C4-2B (cell line): Measurements from ENCODE around the gene YJEFN3.

Source experiments
- ZFX ChIP-seq: fragments of 450-650 bp; IDR thresholded peaks from 2 replicates; pipeline ENCODE4 v1.6.1; 2017
- TF ChIP-seq, protein P1 (sequence below): fragments of 450-650 bp; conservative IDR thresholded peaks from 2 replicates; pipeline ENCODE4 v1.5.1; 2017; ENCODE audit warnings: mild to moderate bottlenecking

DNA sequence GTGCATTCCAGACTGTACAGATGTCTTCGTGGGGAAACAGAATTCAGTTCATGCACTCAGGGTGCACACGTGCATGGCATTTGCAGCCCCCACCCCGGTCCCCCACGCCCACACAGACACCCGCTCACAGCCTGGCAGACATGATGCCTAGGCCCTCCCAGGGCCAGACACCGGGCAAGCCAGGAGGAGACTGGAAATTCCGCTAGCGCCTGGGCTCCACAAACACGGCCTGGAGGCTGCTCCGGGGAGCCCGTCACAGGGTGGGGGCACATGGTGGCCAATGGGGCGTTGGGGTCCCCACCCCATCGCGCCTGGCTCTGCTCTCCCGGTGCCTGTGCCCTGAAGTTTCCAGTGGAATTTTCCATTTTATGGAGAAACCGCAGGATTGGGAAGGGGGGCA lies 12.9 kb downstream of the YJEFN3 start:
- TF ChIP-seq, protein P1, sequence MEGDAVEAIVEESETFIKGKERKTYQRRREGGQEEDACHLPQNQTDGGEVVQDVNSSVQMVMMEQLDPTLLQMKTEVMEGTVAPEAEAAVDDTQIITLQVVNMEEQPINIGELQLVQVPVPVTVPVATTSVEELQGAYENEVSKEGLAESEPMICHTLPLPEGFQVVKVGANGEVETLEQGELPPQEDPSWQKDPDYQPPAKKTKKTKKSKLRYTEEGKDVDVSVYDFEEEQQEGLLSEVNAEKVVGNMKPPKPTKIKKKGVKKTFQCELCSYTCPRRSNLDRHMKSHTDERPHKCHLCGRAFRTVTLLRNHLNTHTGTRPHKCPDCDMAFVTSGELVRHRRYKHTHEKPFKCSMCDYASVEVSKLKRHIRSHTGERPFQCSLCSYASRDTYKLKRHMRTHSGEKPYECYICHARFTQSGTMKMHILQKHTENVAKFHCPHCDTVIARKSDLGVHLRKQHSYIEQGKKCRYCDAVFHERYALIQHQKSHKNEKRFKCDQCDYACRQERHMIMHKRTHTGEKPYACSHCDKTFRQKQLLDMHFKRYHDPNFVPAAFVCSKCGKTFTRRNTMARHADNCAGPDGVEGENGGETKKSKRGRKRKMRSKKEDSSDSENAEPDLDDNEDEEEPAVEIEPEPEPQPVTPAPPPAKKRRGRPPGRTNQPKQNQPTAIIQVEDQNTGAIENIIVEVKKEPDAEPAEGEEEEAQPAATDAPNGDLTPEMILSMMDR: no peak
- no peak for TF ChIP-seq ZFX
